ENCODE measurements around the gene EXOC7. TPM values are rescaled to one million over a fixed set of nuclear protein-coding genes. Genes with fewer than 3 reads are reported as not detected.

The EXOC7 gene
- total and polyA plus RNA-seq, 2 of the 8 experiments (the other 6 are each of a cell fraction or from before 2014, with no cell fraction given) = 77.1 to 92.6 TPM

DNA sequence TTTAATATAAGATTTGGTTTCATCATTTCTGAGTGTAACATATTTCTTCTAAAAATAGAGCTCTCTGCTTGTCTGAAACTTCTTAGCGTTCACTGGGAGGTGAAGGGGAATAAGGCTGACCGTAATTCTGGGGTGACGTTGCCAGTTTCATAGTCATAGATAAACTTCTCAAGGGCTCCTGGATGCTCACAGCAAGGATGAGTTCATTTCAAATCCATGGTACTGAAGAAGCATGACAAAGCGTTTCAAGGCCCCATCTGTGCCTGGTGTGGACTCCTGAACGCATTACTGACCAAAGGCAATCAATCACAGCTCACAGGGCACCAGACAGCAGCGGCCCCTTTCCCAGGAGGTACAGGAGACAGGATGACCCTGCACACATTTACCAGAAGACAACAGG lies 64.5 kb downstream of the EXOC7 start (continued):
- TF ChIP-seq YY1 (IDR thresholded peaks at IDR 0.05; ENCODE audit: low read depth, low read length) = no peak
- no peak for TF ChIP-seq KDM5A (IDR thresholded peaks at IDR 0.05; ENCODE audit: low read length)

Data from H1 (cell line).